Upper lobe of left lung (tissue), 6 donors: Measurements from ENCODE around the gene LRRC18. TPM values are rescaled to one million over a fixed set of nuclear protein-coding genes. Genes with fewer than 3 reads are reported as not detected.

Experiments
- ATAC-seq, 2 donors: fragments of 200-7000 bp; cut with Tn5 transposase; one replicate each; pipeline ENCODE4 v1.9.1; 2022; ENCODE audit warnings: mild to moderate bottlenecking in 2 of 2, moderate library complexity in 2 of 2; ENCODE audit not compliant: low FRiP score in 2 of 2
- DNase-seq, 2 donors: peaks; one replicate each; pipeline ENCODE4 v3.0.0-alpha.2; 2019 to 2020
- H3K27ac ChIP-seq, 4 donors: fragments of 200-600 bp; sonication (generic); one replicate each; pipeline ENCODE4 v1.5.1; 2016 to 2019
- H3K27me3 ChIP-seq, 4 donors: fragments of 200-600 bp; sonication (generic); one replicate each; pipeline ENCODE4 v1.5.1; 2017 to 2019
- H3K36me3 ChIP-seq, 4 donors: fragments of 200-600 bp; sonication (generic); one replicate each; pipeline ENCODE4 v1.5.1; 2016 to 2019
- H3K4me1 ChIP-seq, 4 donors: fragments of 200-600 bp; sonication (generic); one replicate each; pipeline ENCODE4 v1.5.1; 2018 to 2019
- H3K4me3 ChIP-seq, 4 donors: fragments of 200-600 bp; sonication (generic); one replicate each; pipeline ENCODE4 v1.5.1; 2017 to 2019; ENCODE audit warnings: mild to moderate bottlenecking in 2 of 4, moderate library complexity in 1 of 4
- H3K9me3 ChIP-seq, 4 donors: fragments of 200-600 bp; sonication (generic); one replicate each; pipeline ENCODE4 v1.5.1; 2018 to 2019
- CTCF ChIP-seq, 6 experiments: fragments of 450-650 bp in 4 of 6; fragments of 200-600 bp in 2 of 6; sonication (generic) in 2 of 6; IDR thresholded peaks; one replicate each; pipeline ENCODE4 v1.5.1; 2016 to 2019; ENCODE audit warnings: antibody characterized with exemption in 6 of 6
- EP300 ChIP-seq, 4 donors: sonication (generic); formaldehyde crosslinking; IDR thresholded peaks; one replicate each; pipeline ENCODE4 v1.5.1; 2017; ENCODE audit warnings: antibody characterized with exemption in 4 of 4, control low read depth in 2 of 4
- POLR2A ChIP-seq, 4 donors: fragments of 450-650 bp; IDR thresholded peaks; one replicate each; pipeline ENCODE4 v1.5.1; 2016 to 2017; ENCODE audit warnings: antibody characterized with exemption in 4 of 4, mild to moderate bottlenecking in 2 of 4
- POLR2AphosphoS5 ChIP-seq, 2 donors: sonication (generic); formaldehyde crosslinking; IDR thresholded peaks; one replicate each; pipeline ENCODE4 v1.5.1; 2017; ENCODE audit warnings: antibody characterized with exemption in 2 of 2
- WGBS, 2 donors: methylation state at CpG; one replicate each; pipeline ENCODE4 v1.1.5; 2017 to 2018; 5-methylcytosine and 5-hydroxymethylcytosine counted together
- total RNA-seq, 6 donors: library from RNA; depleted of rRNA in 4 of 6; stranded (reverse); fragments of >200 nt in 4 of 6; gene quantifications; one replicate each; pipeline versions ENCODE4 v1.1.0 to v1.2.1, GENCODE V29; 2016 to 2021
- donor health status: DM: no; HTN: no; CAD: no; lungs with moderate emphysema.
- donor health status: DM: no; HTN: yes; CAD: no; lungs with severe emphysema.

Gene LRRC18
- total RNA-seq, 6 donors from 2014 or later = 0.43 to 13.6 (median 2.2) TPM; not detected in 1

- no peak for DNase-seq
- Histone ChIP-seq H3K27ac (no peak overlapping the region), H3K9me3 (no peaks in the 10 kb centered on the region), H3K36me3 (no peaks in the 10 kb centered on the region), H3K27me3 (no peaks in the 10 kb centered on the region), H3K4me1 (no peaks in the 10 kb centered on the region), H3K4me3 (no peak overlapping the region)
- ATAC-seq = no peak
- TF ChIP-seq EP300 (IDR thresholded peaks at IDR 0.05) = no peak
- no peak for TF ChIP-seq CTCF (IDR thresholded peaks at IDR 0.05)
- TF ChIP-seq POLR2AphosphoS5 (IDR thresholded peaks at IDR 0.05) = no peak
- no peak for TF ChIP-seq POLR2A (IDR thresholded peaks at IDR 0.05)
- WGBS, 2 donors = 91 to 96% methylated on average over 2 of the region's 2 CpGs
Observed at GRCh38 chr10:48906841-48907240, 32.8 kb downstream of the LRRC18 start.

- no peak for ATAC-seq
- H3K36me3 ChIP-seq = no peaks in the 10 kb centered on the region
- H3K27me3 ChIP-seq = no peaks in the 10 kb centered on the region
- H3K4me1 ChIP-seq = peaks cover 0 to under 1% (median 0%) of the 10 kb centered on the region in 4 donors
- TF ChIP-seq POLR2A (IDR thresholded peaks at IDR 0.05) (no peak), POLR2AphosphoS5 (IDR thresholded peaks at IDR 0.05) (no peak), EP300 (IDR thresholded peaks at IDR 0.05) (no peak), CTCF (IDR thresholded peaks at IDR 0.05) (no peak)
- H3K4me3 ChIP-seq = no peak overlapping the region
- no peak for DNase-seq
- no peak overlapping the region for H3K27ac ChIP-seq
- whole genome bisulfite sequencing, 2 donors = 88% methylated on average over 2 of the region's 2 CpGs; no CpG with 5 or more reads in 1 of the 2 donors
- H3K9me3 ChIP-seq = no peaks in the 10 kb centered on the region
Observed at GRCh38 chr10:48905311-48905710, 34.3 kb downstream of the LRRC18 start.

GRCh38 chr10:48904861-48905260, 34.8 kb downstream of the LRRC18 start:
- TF ChIP-seq EP300 (IDR thresholded peaks at IDR 0.05) (no peak), POLR2A (IDR thresholded peaks at IDR 0.05) (no peak), CTCF (IDR thresholded peaks at IDR 0.05) (no peak), POLR2AphosphoS5 (IDR thresholded peaks at IDR 0.05) (no peak)
- no peak overlapping the region for H3K4me3 ChIP-seq
- H3K4me1 ChIP-seq = peaks cover 0 to 5% (median 0%) of the 10 kb centered on the region in 4 donors
- H3K36me3 ChIP-seq = no peaks in the 10 kb centered on the region
- H3K27me3 ChIP-seq = no peaks in the 10 kb centered on the region
- H3K27ac ChIP-seq = no peak overlapping the region
- WGBS, 2 donors = 92 to 94% methylated on average over 2 of the region's 2 CpGs
- H3K9me3 ChIP-seq = no peaks in the 10 kb centered on the region
- no peak for DNase-seq
- ATAC-seq = no peak

GRCh38 chr10:48903151-48903550, 36.5 kb downstream of the LRRC18 start:
- Histone ChIP-seq H3K27ac (no peak overlapping the region), H3K27me3 (no peaks in the 10 kb centered on the region), H3K36me3 (no peaks in the 10 kb centered on the region), H3K4me3 (no peak overlapping the region), H3K9me3 (no peaks in the 10 kb centered on the region), H3K4me1 (peaks cover 0 to 6% (median 0%) of the 10 kb centered on the region in 4 donors)
- 71 to 80% methylated on average over 2 of the region's 2 CpGs for WGBS, 2 donors
- DNase-seq (no peak), ATAC-seq (no peak)
- TF ChIP-seq POLR2AphosphoS5 (IDR thresholded peaks at IDR 0.05) (no peak), CTCF (IDR thresholded peaks at IDR 0.05) (no peak), POLR2A (IDR thresholded peaks at IDR 0.05) (no peak), EP300 (IDR thresholded peaks at IDR 0.05) (no peak)

GRCh38 chr10:48902096-48902495, 37.5 kb downstream of the LRRC18 start:
- TF ChIP-seq CTCF (IDR thresholded peaks at IDR 0.05) (no peak), POLR2AphosphoS5 (IDR thresholded peaks at IDR 0.05) (no peak), POLR2A (IDR thresholded peaks at IDR 0.05) (no peak), EP300 (IDR thresholded peaks at IDR 0.05) (no peak)
- WGBS, 2 donors = 93 to 95% methylated on average over 7 of the region's 7 CpGs

More at GRCh38 chr10:48902096-48902495, 37.5 kb downstream of the LRRC18 start:
- H3K9me3 ChIP-seq = no peaks in the 10 kb centered on the region
- H3K4me1 ChIP-seq = peaks cover 0 to 6% (median 0%) of the 10 kb centered on the region in 4 donors
- H3K27ac ChIP-seq = no peak overlapping the region
- no peaks in the 10 kb centered on the region for H3K36me3 ChIP-seq
- DNase-seq = peak in 1 of 2 donors; percentile 21
- H3K4me3 ChIP-seq = no peak overlapping the region
- ATAC-seq = no peak
- no peaks in the 10 kb centered on the region for H3K27me3 ChIP-seq
